Inflammatory macrophage treated with lipopolysaccharide for 1 hour (primary cell): ENCODE data around the gene CBX2.

Experiments used
- DNase-seq, 2 donors: peaks; one replicate each; pipeline ENCODE4 v3.0.0-alpha.2; 2020 to 2022

CBX2 gene

GRCh38 chr17:79814127-79814973, 36.4 kb downstream of the CBX2 start:
- no peak for DNase-seq

GRCh38 chr17:79814974-79815835, 37.3 kb downstream of the CBX2 start:
- DNase-seq: no peak

GRCh38 chr17:79815836-79816461, 38.0 kb downstream of the CBX2 start:
- DNase-seq: no peak

- DNase-seq: no peak
These were observed 40.2 kb downstream of the CBX2 start for GRCh38 chr17:79818026-79818758.

GRCh38 chr17:79819085-79819484, 41.1 kb downstream of the CBX2 start:
- DNase-seq: no peak

- DNase-seq: no peak
These were observed 41.8 kb downstream of the CBX2 start for GRCh38 chr17:79819534-79820276.

- no peak for DNase-seq
These were observed 43.0 kb downstream of the CBX2 start for GRCh38 chr17:79820959-79821330.

- no peak for DNase-seq
These were observed 43.6 kb downstream of the CBX2 start for GRCh38 chr17:79821331-79822095.

GRCh38 chr17:79822583-79823124, 44.7 kb downstream of the CBX2 start:
- DNase-seq: no peak

- no peak for DNase-seq
These were observed 46.3 kb downstream of the CBX2 start for GRCh38 chr17:79824234-79824633.

GRCh38 chr17:79824893-79825579, 47.1 kb downstream of the CBX2 start:
- DNase-seq: no peak

GRCh38 chr17:79825580-79825921, 47.6 kb downstream of the CBX2 start:
- no peak for DNase-seq

- DNase-seq: peak; percentile 67 to 70
These were observed 48.3 kb downstream of the CBX2 start for GRCh38 chr17:79826204-79826680.

- no peak for DNase-seq
These were observed 49.1 kb downstream of the CBX2 start for GRCh38 chr17:79826841-79827578.

GRCh38 chr17:79829004-79829403, 51.1 kb downstream of the CBX2 start:
- no peak for DNase-seq

- no peak for DNase-seq
These were observed 51.5 kb downstream of the CBX2 start for GRCh38 chr17:79829457-79829856.

- DNase-seq: no peak
These were observed 52.4 kb downstream of the CBX2 start for GRCh38 chr17:79830303-79830702.

- DNase-seq: no peak
These were observed 52.9 kb downstream of the CBX2 start for GRCh38 chr17:79830763-79831264.
